ENCODE data around the gene MAPK7.
A peak's percentile ranks its signal among the peaks of the same experiment; 100 is the strongest.

Gene MAPK7

GRCh38 chr17:19414396-19415280 lies 36.3 kb downstream of the MAPK7 start:
- no peak for DNase-seq (ENCODE audit: low read depth in 2 of 3, low spot score in 1 of 3)

- DNase-seq (ENCODE audit: low read depth in 2 of 3, low spot score in 1 of 3): no peak
These were observed 37.0 kb downstream of the MAPK7 start for GRCh38 chr17:19415311-19415710.

DNA sequence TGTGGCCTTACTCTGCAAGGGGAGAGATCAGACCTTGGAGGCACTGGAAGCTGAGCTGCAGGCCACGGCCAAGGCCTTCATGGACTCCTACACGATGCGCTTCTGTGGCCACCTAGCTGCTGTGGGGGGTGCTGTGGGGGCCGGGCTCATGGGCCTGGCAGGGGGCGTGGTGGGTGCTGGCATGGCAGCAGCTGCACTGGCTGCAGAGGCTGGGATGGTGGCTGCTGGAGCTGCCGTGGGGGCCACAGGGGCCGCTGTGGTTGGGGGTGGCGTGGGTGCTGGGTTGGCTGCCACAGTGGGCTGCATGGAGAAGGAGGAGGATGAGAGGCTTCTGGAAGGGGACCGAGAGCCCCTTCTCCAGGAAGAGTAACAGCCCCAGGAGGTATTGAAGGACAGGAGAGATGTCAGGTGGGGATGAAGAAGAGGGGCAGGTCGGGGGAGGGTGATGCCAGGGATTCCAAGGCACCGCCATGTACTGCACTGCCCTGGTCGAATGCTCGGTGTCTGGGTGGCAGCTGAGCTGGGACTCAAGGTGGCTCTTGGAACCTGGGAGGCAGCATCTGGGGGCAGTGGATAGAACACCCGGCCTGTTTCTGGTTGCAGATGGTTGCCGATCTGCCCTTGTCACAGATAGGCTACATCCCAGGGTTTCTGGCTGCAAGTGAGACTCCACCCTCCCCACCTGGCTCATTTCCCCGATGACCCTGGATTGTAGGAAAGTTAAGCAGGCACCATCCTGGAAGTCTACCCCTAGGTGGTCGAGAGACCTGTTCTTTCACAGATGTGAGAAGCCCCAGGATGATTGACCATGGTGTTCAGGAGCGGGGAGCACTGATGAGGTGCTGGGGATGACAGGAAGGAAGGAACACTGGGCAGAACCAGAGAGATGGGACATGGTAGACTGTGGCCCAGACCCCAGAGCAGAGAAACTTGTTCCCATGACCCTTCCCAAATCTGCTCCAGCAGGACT lies 37.8 kb downstream of the MAPK7 start:
- DNase-seq (ENCODE audit: low read depth in 2 of 3, low spot score in 1 of 3): no peak

GRCh38 chr17:19417611-19418010 lies 39.3 kb downstream of the MAPK7 start:
- DNase-seq (ENCODE audit: low read depth in 2 of 3, low spot score in 1 of 3): no peak

- peak in 1 of 3 donors; percentile 18 for DNase-seq (ENCODE audit: low read depth in 2 of 3, low spot score in 1 of 3)
These were observed 40.1 kb downstream of the MAPK7 start for GRCh38 chr17:19418251-19418992.

DNA sequence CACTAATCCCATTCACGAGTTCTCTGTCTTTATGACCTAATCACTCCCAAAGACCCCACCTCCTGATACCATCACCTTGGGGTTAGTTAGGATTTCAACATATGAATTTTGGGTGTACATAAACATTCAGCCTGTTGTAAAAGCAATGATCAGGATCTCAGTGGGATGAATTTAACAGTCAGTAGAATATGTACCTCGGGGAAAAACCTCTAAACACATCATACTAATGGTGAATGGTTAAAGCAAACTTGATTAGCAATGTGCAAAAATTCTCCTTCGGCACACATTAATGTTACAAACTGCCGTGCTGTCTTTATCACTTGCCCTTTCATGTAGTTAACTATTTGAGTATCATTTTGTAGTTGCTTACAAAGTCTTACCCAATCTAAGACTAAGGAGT lies 42.9 kb downstream of the MAPK7 start:
- no peak for DNase-seq (ENCODE audit: low read depth in 2 of 3, low spot score in 1 of 3)

DNA sequence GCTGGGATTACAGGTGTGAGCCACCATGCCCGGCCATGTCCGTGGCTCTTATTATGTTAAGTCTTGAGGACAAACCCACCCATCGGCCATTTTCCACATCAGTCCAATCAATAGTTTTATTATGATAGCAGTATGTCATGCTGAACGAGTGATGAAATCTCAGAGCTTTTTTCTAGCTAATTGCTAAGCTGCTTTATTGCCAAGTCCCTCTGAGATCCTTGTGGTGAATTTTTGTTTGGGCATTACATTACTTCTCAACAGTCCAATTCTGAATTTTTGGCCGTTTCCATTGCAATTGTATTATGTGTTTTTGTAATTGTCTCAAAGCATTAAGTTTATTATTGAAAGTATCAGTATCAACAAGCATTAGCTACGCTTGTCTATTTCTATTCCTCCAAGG lies 43.6 kb downstream of the MAPK7 start:
- DNase-seq (ENCODE audit: low read depth in 2 of 3, low spot score in 1 of 3): no peak

- no peak for DNase-seq (ENCODE audit: low read depth in 2 of 3, low spot score in 1 of 3)
These were observed 46.9 kb downstream of the MAPK7 start for GRCh38 chr17:19424934-19425868.

GRCh38 chr17:19426631-19427030 lies 48.3 kb downstream of the MAPK7 start:
- DNase-seq (ENCODE audit: low read depth in 2 of 3, low spot score in 1 of 3): no peak

DNA sequence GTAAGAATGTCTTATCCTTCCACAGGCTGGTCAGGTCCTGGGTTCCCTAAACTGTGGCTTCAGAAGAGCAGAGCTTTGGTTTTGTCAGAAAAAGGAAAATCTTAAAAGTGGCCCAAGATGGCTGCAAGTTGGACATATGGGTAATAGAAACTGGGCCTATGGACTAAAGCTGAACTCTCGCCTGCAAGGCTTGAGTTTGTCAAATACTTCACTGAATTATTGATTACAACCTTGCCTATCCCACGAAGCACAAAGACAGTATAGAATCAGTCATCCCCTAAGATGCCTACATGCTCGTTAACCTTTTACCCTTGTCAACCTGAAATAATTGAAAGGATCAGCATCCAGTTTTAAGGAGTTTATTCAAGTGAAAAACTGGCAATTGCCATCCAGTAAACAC lies 53.4 kb downstream of the MAPK7 start:
- no peak for DNase-seq (ENCODE audit: low read depth in 2 of 3, low spot score in 1 of 3)
